IPS-11a (cell line): ENCODE results near the gene AEBP2.

Experiments used
- H3K4me3 ChIP-seq: one replicate; pipeline ENCODE4 v1.5.1; 2013; ENCODE audit warnings: low read depth, low read length, control low read depth

Gene AEBP2

GRCh38 chr12:19496219-19496878 lies 57.1 kb downstream of the AEBP2 start:
- H3K4me3 ChIP-seq = no peak overlapping the region

- no peak overlapping the region for H3K4me3 ChIP-seq
Measured at GRCh38 chr12:19498099-19498498, 58.8 kb downstream of the AEBP2 start.

- no peak overlapping the region for H3K4me3 ChIP-seq
Measured at GRCh38 chr12:19499030-19499429, 59.7 kb downstream of the AEBP2 start.

GRCh38 chr12:19506497-19506896 lies 67.2 kb downstream of the AEBP2 start:
- no peak overlapping the region for H3K4me3 ChIP-seq

- no peak overlapping the region for H3K4me3 ChIP-seq
Measured at GRCh38 chr12:19507823-19508222, 68.5 kb downstream of the AEBP2 start.

- H3K4me3 ChIP-seq = no peak overlapping the region
Measured at GRCh38 chr12:19510461-19510860, 71.2 kb downstream of the AEBP2 start.

- no peak overlapping the region for H3K4me3 ChIP-seq
Measured at GRCh38 chr12:19515179-19515578, 75.9 kb downstream of the AEBP2 start.

GRCh38 chr12:19517583-19517982 lies 78.3 kb downstream of the AEBP2 start:
- no peak overlapping the region for H3K4me3 ChIP-seq

- no peak overlapping the region for H3K4me3 ChIP-seq
Measured at GRCh38 chr12:19518209-19518608, 78.9 kb downstream of the AEBP2 start.

GRCh38 chr12:19520646-19521415 lies 81.5 kb downstream of the AEBP2 start:
- no peak overlapping the region for H3K4me3 ChIP-seq

- H3K4me3 ChIP-seq = no peak overlapping the region
Measured at GRCh38 chr12:19525274-19525673, 86.0 kb downstream of the AEBP2 start.

GRCh38 chr12:19527866-19528265 lies 88.6 kb downstream of the AEBP2 start:
- H3K4me3 ChIP-seq = no peak overlapping the region

- no peak overlapping the region for H3K4me3 ChIP-seq
Measured at GRCh38 chr12:19528750-19529149, 89.5 kb downstream of the AEBP2 start.

GRCh38 chr12:19529951-19530636 lies 90.8 kb downstream of the AEBP2 start:
- no peak overlapping the region for H3K4me3 ChIP-seq

GRCh38 chr12:19530637-19531023 lies 91.3 kb downstream of the AEBP2 start:
- H3K4me3 ChIP-seq = no peak overlapping the region

GRCh38 chr12:19533567-19533966 lies 94.3 kb downstream of the AEBP2 start:
- no peak overlapping the region for H3K4me3 ChIP-seq

GRCh38 chr12:19539071-19539470 lies 99.8 kb downstream of the AEBP2 start:
- no peak overlapping the region for H3K4me3 ChIP-seq

GRCh38 chr12:19539836-19540235 lies 100.5 kb downstream of the AEBP2 start:
- no peak overlapping the region for H3K4me3 ChIP-seq

GRCh38 chr12:19542606-19543005 lies 103.3 kb downstream of the AEBP2 start:
- H3K4me3 ChIP-seq = no peak overlapping the region

GRCh38 chr12:19544353-19544752 lies 105.1 kb downstream of the AEBP2 start:
- no peak overlapping the region for H3K4me3 ChIP-seq

- no peak overlapping the region for H3K4me3 ChIP-seq
Measured at GRCh38 chr12:19545301-19545700, 106.0 kb downstream of the AEBP2 start.

GRCh38 chr12:19546027-19546426 lies 106.7 kb downstream of the AEBP2 start:
- no peak overlapping the region for H3K4me3 ChIP-seq
